ENCODE data around the gene BID. TPM values are rescaled to one million over a fixed set of nuclear protein-coding genes. Genes with fewer than 3 reads are reported as not detected.

The BID gene
- total RNA-seq, 1 experiment from 2014 or later: 58.2 TPM

GRCh38 chr22:17734187-17734586, 40.1 kb downstream of the BID start:
- ATAC-seq (no peak), DNase-seq (ENCODE audit: low read depth, low spot score) (no peak)
- Histone ChIP-seq H3K4me3 (replicated peaks in 1 of 2; ENCODE audit: low read depth in 1 of 2, low read length in 2 of 2) (no peak overlapping the region), H3K27me3 (ENCODE audit: insufficient read depth, low read length) (no peaks in the 10 kb centered on the region), H3K27ac (ENCODE audit: low read depth, low read length) (no peak overlapping the region), H2AFZ (ENCODE audit: low read depth, low read length, poor library complexity, severe bottlenecking) (no peak overlapping the region), H3K4me2 (ENCODE audit: low read length) (no peak overlapping the region), H3K9me2 (ENCODE audit: insufficient read depth) (no peaks in the 10 kb centered on the region), H3K36me3 (ENCODE audit: control insufficient read depth in 1 of 2, insufficient read depth in 2 of 2, low read length in 2 of 2) (peaks cover 21 to 26% of the 10 kb centered on the region in 2 experiments; a peak in 3 of 4 replicates), H4K20me1 (ENCODE audit: insufficient read depth) (no peaks in the 10 kb centered on the region), H3K9me3 (ENCODE audit: control insufficient read depth in 1 of 2, insufficient read depth in 1 of 2, low read depth in 1 of 2, low read length in 2 of 2) (no peaks in the 10 kb centered on the region), H3K4me1 (ENCODE audit: control insufficient read depth in 1 of 2, insufficient read depth in 2 of 2, low read length in 2 of 2) (no peaks in the 10 kb centered on the region), H3K79me2 (ENCODE audit: insufficient read depth, low read length) (no peaks in the 10 kb centered on the region), H3K9ac (ENCODE audit: low read length) (no peak overlapping the region)
- no peak for TF ChIP-seq TCF7L2 (IDR thresholded peaks at IDR 0.05; ENCODE audit: borderline replicate concordance, extremely low read depth, insufficient read depth, insufficient read length)
- TF ChIP-seq FOSL1 (IDR thresholded peaks at IDR 0.05; ENCODE audit: low read depth): no peak
- TF ChIP-seq CBX3 (IDR thresholded peaks at IDR 0.05; ENCODE audit: low read depth): no peak
- no peak for TF ChIP-seq ZFX (IDR thresholded peaks at IDR 0.05)
- no peak for TF ChIP-seq EGR1 (IDR thresholded peaks at IDR 0.05; ENCODE audit: low read depth)
- no peak for TF ChIP-seq ATF3 (IDR thresholded peaks at IDR 0.05)
- TF ChIP-seq SP1 (IDR thresholded peaks at IDR 0.05; ENCODE audit: low read depth): no peak
- no peak for TF ChIP-seq MAX (IDR thresholded peaks at IDR 0.05)
- TF ChIP-seq YY1 (IDR thresholded peaks at IDR 0.05; ENCODE audit: extremely low read depth, insufficient replicate concordance, low read depth, low read length): no peak
- no peak for TF ChIP-seq POLR2A (IDR thresholded peaks at IDR 0.05; ENCODE audit: borderline replicate concordance, extremely low read depth, insufficient read depth, insufficient read length)
- no peak for TF ChIP-seq SRF (IDR thresholded peaks at IDR 0.05; ENCODE audit: low read depth)
- no peak for TF ChIP-seq ZNF274 (IDR thresholded peaks at IDR 0.05; ENCODE audit: low read depth, low read length)
- TF ChIP-seq RAD21 (IDR thresholded peaks at IDR 0.05; ENCODE audit: low read depth): no peak
- TF ChIP-seq JUND (IDR thresholded peaks at IDR 0.05): no peak
- BruUV-seq (replicated peaks): no TSS peak
- ChIA-PET POLR2A (no interaction called here), RAD21 (ENCODE audit: low non-redundant PET in 1 of 2, low total read pairs in 2 of 2, uncharacterized antibody in 2 of 2, unreplicated experiment in 2 of 2) (no interaction called here), CTCF (interaction anchor here (1.0 to 1.1 kb wide), 2 partner anchors 9 to 51 kb away, joined by 3 read pairs; no protein-coding TSS in a partner anchor)
- intact Hi-C loops (cut with micrococcal nuclease): no loop called here
